H9 (cell line): ENCODE data around the gene RNF167. TPM values are rescaled to one million over a fixed set of nuclear protein-coding genes. Genes with fewer than 3 reads are reported as not detected.

Source experiments
- DNase-seq: peaks from one replicate; pipeline ENCODE4 v3.0.0-alpha.2; 2017
- H2AFZ ChIP-seq: one replicate; pipeline ENCODE4 v1.6.1; 2013; ENCODE audit warnings: mild to moderate bottlenecking, low read length, control low read depth, moderate library complexity
- H2AK5ac ChIP-seq: 2 replicates; pipeline ENCODE4 v1.6.1; 2013; ENCODE audit warnings: low read length, control low read depth, mixed read lengths; ENCODE audit not compliant: insufficient read length
- H2BK120ac ChIP-seq: one replicate; pipeline ENCODE4 v1.6.1; 2013; ENCODE audit warnings: low read depth, mild to moderate bottlenecking, low read length, control low read depth, inconsistent platforms; ENCODE audit not compliant: poor library complexity, severe bottlenecking
- H2BK12ac ChIP-seq: 2 replicates; pipeline ENCODE4 v1.6.1; 2013; ENCODE audit warnings: low read length, control low read depth, mixed read lengths, low read depth; ENCODE audit not compliant: insufficient read length
- H2BK15ac ChIP-seq: 2 replicates; pipeline ENCODE4 v1.6.1; 2013; ENCODE audit warnings: low read depth, low read length, control low read depth
- H2BK20ac ChIP-seq: one replicate; pipeline ENCODE4 v1.6.1; 2013; ENCODE audit warnings: low read depth, mild to moderate bottlenecking, low read length, control low read depth, inconsistent platforms; ENCODE audit not compliant: poor library complexity, severe bottlenecking
- H2BK5ac ChIP-seq: 2 replicates; pipeline ENCODE4 v1.6.1; 2013; ENCODE audit warnings: low read length, control low read depth, mixed read lengths; ENCODE audit not compliant: insufficient read length
- H3K14ac ChIP-seq: 2 replicates; pipeline ENCODE4 v1.6.1; 2013; ENCODE audit warnings: low read length, control low read depth; ENCODE audit not compliant: insufficient read depth
- H3K18ac ChIP-seq: 2 replicates; pipeline ENCODE4 v1.6.1; 2013; ENCODE audit warnings: low read depth, mild to moderate bottlenecking, mixed read lengths, low read length, control low read depth; ENCODE audit not compliant: insufficient read length
- H3K23ac ChIP-seq: 2 replicates; pipeline ENCODE4 v1.6.1; 2013; ENCODE audit warnings: low read length, control low read depth, mixed read lengths, low read depth; ENCODE audit not compliant: insufficient read length
- H3K23me2 ChIP-seq: 2 replicates; pipeline ENCODE4 v1.6.1; 2013; ENCODE audit warnings: low read depth, mild to moderate bottlenecking, mixed read lengths, low read length, control low read depth; ENCODE audit not compliant: insufficient read length, poor library complexity, severe bottlenecking
- H3K27ac ChIP-seq: 2 replicates; pipeline ENCODE4 v1.5.1; 2013; ENCODE audit warnings: low read length, control low read depth, mixed read lengths, low read depth; ENCODE audit not compliant: insufficient read length
- H3K27me3 ChIP-seq: 2 replicates; pipeline ENCODE4 v1.6.1; 2013; ENCODE audit warnings: low read length, control low read depth, inconsistent platforms; ENCODE audit not compliant: insufficient read depth
- H3K4ac ChIP-seq: 2 replicates; pipeline ENCODE4 v1.6.1; 2013; ENCODE audit warnings: low read depth, mild to moderate bottlenecking, control low read depth, inconsistent platforms, low read length, moderate library complexity
- H3K4me1 ChIP-seq: 2 replicates; pipeline ENCODE4 v1.6.1; 2013; ENCODE audit warnings: low read length, control low read depth, inconsistent platforms; ENCODE audit not compliant: insufficient read depth
- H3K4me2 ChIP-seq: 2 replicates; pipeline ENCODE4 v1.6.1; 2013; ENCODE audit warnings: low read length, control low read depth, mixed read lengths; ENCODE audit not compliant: insufficient read length, insufficient read depth
- H3K56ac ChIP-seq: 2 replicates; pipeline ENCODE4 v1.6.1; 2013; ENCODE audit warnings: low read depth, mild to moderate bottlenecking, mixed read lengths, low read length, control low read depth; ENCODE audit not compliant: insufficient read length
- H3K79me1 ChIP-seq: 2 replicates; pipeline ENCODE4 v1.6.1; 2013; ENCODE audit warnings: low read depth, mild to moderate bottlenecking, moderate library complexity, low read length, control low read depth, inconsistent platforms; ENCODE audit not compliant: insufficient read depth, poor library complexity, severe bottlenecking
- H3K79me2 ChIP-seq: 2 replicates; pipeline ENCODE4 v1.6.1; 2013; ENCODE audit warnings: low read length, control low read depth, inconsistent platforms; ENCODE audit not compliant: insufficient read depth
- H3K9ac ChIP-seq: 2 replicates; pipeline ENCODE4 v1.6.1; 2013; ENCODE audit warnings: low read length, control low read depth, mixed read lengths; ENCODE audit not compliant: insufficient read length; ENCODE audit errors: extremely low read depth
- H3K9me3 ChIP-seq: one replicate; pipeline ENCODE4 v1.6.1; 2013; ENCODE audit warnings: low read depth, low read length, inconsistent platforms; ENCODE audit not compliant: control insufficient read depth
- H3T11ph ChIP-seq: one replicate; pipeline ENCODE4 v1.6.1; 2013; ENCODE audit warnings: mild to moderate bottlenecking, low read length, control low read depth, inconsistent platforms
- H4K20me1 ChIP-seq: one replicate; pipeline ENCODE4 v1.6.1; 2013; ENCODE audit not compliant: control insufficient read depth, insufficient read length, insufficient read depth
- H4K5ac ChIP-seq: 2 replicates; pipeline ENCODE4 v1.6.1; 2013; ENCODE audit warnings: low read depth, mild to moderate bottlenecking, mixed read lengths, low read length, control low read depth; ENCODE audit not compliant: insufficient read length
- H4K8ac ChIP-seq: replicated peaks from 2 replicates; pipeline ENCODE4 v1.6.1; 2013; ENCODE audit warnings: low read length, control low read depth, mixed read lengths, low read depth; ENCODE audit not compliant: insufficient read length
- H4K91ac ChIP-seq: 2 replicates; pipeline ENCODE4 v1.6.1; 2013; ENCODE audit warnings: low read depth, mild to moderate bottlenecking, moderate library complexity, mixed read lengths, low read length, control low read depth; ENCODE audit not compliant: insufficient read length
- H3K27ac Mint-ChIP-seq, 3 experiments: 2 replicates in 2 of 3; 3 replicates in 1 of 3; pipeline ENCODE4 v1.8.0; 2020 to 2021; ENCODE audit warnings: mixed read lengths in 3 of 3, mild to moderate bottlenecking in 1 of 3, moderate library complexity in 1 of 3
- H3K27me3 Mint-ChIP-seq: 2 replicates; pipeline ENCODE4 v1.8.0; 2021; ENCODE audit warnings: low read depth, mild to moderate bottlenecking, moderate library complexity, mixed read lengths
- H3K36me3 Mint-ChIP-seq, 3 experiments: 2 replicates in 2 of 3; 3 replicates in 1 of 3; pipeline ENCODE4 v1.8.0; 2020 to 2021; ENCODE audit warnings: low read depth in 3 of 3, mixed read lengths in 3 of 3; ENCODE audit not compliant: insufficient read depth in 1 of 3
- H3K4me1 Mint-ChIP-seq, 2 experiments: 2 replicates each; pipeline ENCODE4 v1.8.0; 2020; ENCODE audit warnings: mixed read lengths in 2 of 2
- H3K4me3 Mint-ChIP-seq, 2 experiments: 2 replicates in 1 of 2; 3 replicates in 1 of 2; pipeline ENCODE4 v1.8.0; 2020 to 2021; ENCODE audit warnings: mild to moderate bottlenecking in 2 of 2, mixed read lengths in 2 of 2, moderate library complexity in 1 of 2
- H3K9me3 Mint-ChIP-seq, 2 experiments: 2 replicates in 1 of 2; 3 replicates in 1 of 2; pipeline ENCODE4 v1.8.0; 2020; ENCODE audit warnings: mild to moderate bottlenecking in 2 of 2, mixed read lengths in 2 of 2, moderate library complexity in 1 of 2
- WGBS: extraction: QIAGEN DNeasy Blood & Tissue Kit; methylation state at CpG from one replicate; pipeline ENCODE4 v1.1.7; 2013; ENCODE audit warnings: missing lambda C conversion rate, low lambda C conversion rate, mixed read lengths; ENCODE audit not compliant: insufficient read length; ENCODE audit errors: extremely low coverage; 5-methylcytosine and 5-hydroxymethylcytosine counted together
- total RNA-seq: library from RNA; stranded (reverse); gene quantifications from 2 replicates; pipeline ENCODE4 v1.2.1, GENCODE V29; 2021
- TF ChIP-seq, protein P1 (sequence below): fragments of 200-600 bp; sonication (generic); conservative IDR thresholded peaks from 3 replicates; pipeline ENCODE4 v1.8.0; 2021; ENCODE audit warnings: antibody characterized with exemption, mild to moderate bottlenecking

RNF167 gene
- total RNA-seq, 1 experiment from 2014 or later: 134 TPM

DNA sequence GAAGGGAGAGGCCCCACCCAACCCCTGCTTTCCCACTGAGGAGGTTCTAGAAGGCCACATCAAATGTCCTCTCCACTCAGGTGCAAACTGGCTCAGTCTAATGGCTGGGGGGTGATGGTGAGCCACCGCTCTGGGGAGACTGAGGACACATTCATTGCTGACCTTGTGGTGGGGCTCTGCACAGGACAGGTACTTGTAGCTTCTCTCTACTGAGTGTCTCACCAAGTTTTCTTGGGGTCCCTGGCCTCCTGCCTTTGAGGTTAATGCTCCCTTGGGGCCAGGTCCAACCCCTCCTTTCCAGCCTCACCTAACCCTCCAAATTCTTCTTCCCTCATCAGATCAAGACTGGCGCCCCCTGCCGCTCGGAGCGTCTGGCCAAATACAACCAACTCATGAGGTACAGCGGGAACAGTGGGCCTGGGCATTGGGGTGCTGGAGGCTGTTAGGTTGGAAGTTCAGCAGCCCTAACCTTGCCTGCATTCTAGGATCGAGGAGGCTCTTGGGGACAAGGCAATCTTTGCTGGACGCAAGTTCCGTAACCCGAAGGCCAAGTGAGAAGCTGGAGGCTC is 16.5 kb downstream of the RNF167 start:
- Mint-ChIP-seq H3K27ac (no peak overlapping the region), H3K4me1 (peaks cover 28 to 29% of the 10 kb centered on the region in 2 experiments), H3K36me3 (peaks cover 9 to 28% (median 22%) of the 10 kb centered on the region in 3 experiments; a peak in 6 of 7 replicates), H3K9me3 (no peaks in the 10 kb centered on the region), H3K4me3 (no peak overlapping the region), H3K27me3 (no peaks in the 10 kb centered on the region; the same call in 1 of the 2 replicates)
- no peaks in the 10 kb centered on the region for H4K20me1 ChIP-seq
- no peak overlapping the region for H3K9ac ChIP-seq
- DNase-seq: peak; percentile 86
- H3T11ph ChIP-seq: no peak overlapping the region
- no peak overlapping the region for H2AFZ ChIP-seq
- H3K79me1 ChIP-seq: no peaks in the 10 kb centered on the region
- no peak overlapping the region for H3K27ac ChIP-seq
- no peak overlapping the region for H4K5ac ChIP-seq
- H3K14ac ChIP-seq: no peak overlapping the region
- H3K18ac ChIP-seq: no peak overlapping the region
- H2BK5ac ChIP-seq: no peak overlapping the region
- no peak overlapping the region for H3K4me2 ChIP-seq
- H3K9me3 ChIP-seq: no peaks in the 10 kb centered on the region
- no peaks in the 10 kb centered on the region for H3K27me3 ChIP-seq
- peaks cover 3% of the 10 kb centered on the region; the same call in 1 of the 2 replicates for H3K4me1 ChIP-seq
- no peak overlapping the region for H2BK120ac ChIP-seq
- H2AK5ac ChIP-seq: no peak overlapping the region
- no peak overlapping the region for H4K91ac ChIP-seq
- no peaks in the 10 kb centered on the region for H3K23me2 ChIP-seq
- no peak overlapping the region for H2BK20ac ChIP-seq
- H3K4ac ChIP-seq: no peak overlapping the region
- no peaks in the 10 kb centered on the region; the same call in 1 of the 2 replicates for H3K79me2 ChIP-seq
- H2BK15ac ChIP-seq: no peak overlapping the region
- no peak overlapping the region for H2BK12ac ChIP-seq
- no CpG with 5 or more reads among the region's 10 CpGs for WGBS
- H4K8ac ChIP-seq: no peak overlapping the region
- TF ChIP-seq, protein P1, sequence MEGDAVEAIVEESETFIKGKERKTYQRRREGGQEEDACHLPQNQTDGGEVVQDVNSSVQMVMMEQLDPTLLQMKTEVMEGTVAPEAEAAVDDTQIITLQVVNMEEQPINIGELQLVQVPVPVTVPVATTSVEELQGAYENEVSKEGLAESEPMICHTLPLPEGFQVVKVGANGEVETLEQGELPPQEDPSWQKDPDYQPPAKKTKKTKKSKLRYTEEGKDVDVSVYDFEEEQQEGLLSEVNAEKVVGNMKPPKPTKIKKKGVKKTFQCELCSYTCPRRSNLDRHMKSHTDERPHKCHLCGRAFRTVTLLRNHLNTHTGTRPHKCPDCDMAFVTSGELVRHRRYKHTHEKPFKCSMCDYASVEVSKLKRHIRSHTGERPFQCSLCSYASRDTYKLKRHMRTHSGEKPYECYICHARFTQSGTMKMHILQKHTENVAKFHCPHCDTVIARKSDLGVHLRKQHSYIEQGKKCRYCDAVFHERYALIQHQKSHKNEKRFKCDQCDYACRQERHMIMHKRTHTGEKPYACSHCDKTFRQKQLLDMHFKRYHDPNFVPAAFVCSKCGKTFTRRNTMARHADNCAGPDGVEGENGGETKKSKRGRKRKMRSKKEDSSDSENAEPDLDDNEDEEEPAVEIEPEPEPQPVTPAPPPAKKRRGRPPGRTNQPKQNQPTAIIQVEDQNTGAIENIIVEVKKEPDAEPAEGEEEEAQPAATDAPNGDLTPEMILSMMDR: peak; percentile 71
- no peak overlapping the region for H3K56ac ChIP-seq
- H3K23ac ChIP-seq: no peak overlapping the region
